Vagina (tissue), 2 donors: ENCODE results near the gene CDAN1. TPM values are rescaled to one million over a fixed set of nuclear protein-coding genes. Genes with fewer than 3 reads are reported as not detected.

Experiments
- DNase-seq, 2 donors: peaks; one replicate each; pipeline ENCODE4 v3.0.0-alpha.2; 2017; ENCODE audit errors: extremely low spot score in 2 of 2
- H3K27ac ChIP-seq: fragments of 200-600 bp; sonication (generic); one replicate; pipeline ENCODE4 v1.5.1; 2019
- H3K27me3 ChIP-seq: fragments of 200-600 bp; sonication (generic); one replicate; pipeline ENCODE4 v1.5.1; 2019
- H3K36me3 ChIP-seq, 2 donors: fragments of 200-600 bp; sonication (generic); one replicate each; pipeline ENCODE4 v1.5.1; 2017 to 2019
- H3K4me1 ChIP-seq: fragments of 200-600 bp; sonication (generic); one replicate; pipeline ENCODE4 v1.5.1; 2019
- H3K4me3 ChIP-seq, 2 donors: fragments of 200-600 bp; sonication (generic); 1 replicate in 1 of 2; 2 replicates in 1 of 2; pipeline ENCODE4 v1.5.1; 2016 to 2019
- H3K9me3 ChIP-seq: fragments of 200-600 bp; sonication (generic); one replicate; pipeline ENCODE4 v1.5.1; 2019
- POLR2A ChIP-seq, 2 donors: fragments of 450-650 bp; IDR thresholded peaks; one replicate each; pipeline ENCODE4 v1.6.1; 2017; ENCODE audit warnings: antibody characterized with exemption in 2 of 2, mild to moderate bottlenecking in 2 of 2, moderate library complexity in 2 of 2
- POLR2AphosphoS5 ChIP-seq, 2 donors: sonication (generic); formaldehyde crosslinking; IDR thresholded peaks; one replicate each; pipeline ENCODE4 v1.9.0; 2017; ENCODE audit warnings: antibody characterized with exemption in 2 of 2, mild to moderate bottlenecking in 2 of 2, low read depth in 1 of 2; ENCODE audit not compliant: insufficient read depth in 1 of 2
- intact Hi-C: fragments of 100-400 bp; cut with DNase I; formaldehyde crosslinking; loops from one replicate; pipeline ENCODE4 v1.15.1; 2023
- total RNA-seq: library from RNA; depleted of rRNA; stranded (reverse); fragments of >200 nt; gene quantifications from one replicate; pipeline ENCODE4 v1.2.3, GENCODE V29; 2016
- TF ChIP-seq, protein P1 (sequence below), 3 experiments: fragments of 450-650 bp in 2 of 3; fragments of 200-600 bp in 1 of 3; sonication (generic) in 1 of 3; IDR thresholded peaks; one replicate each; pipeline ENCODE4 v1.5.1; 2017 to 2019; ENCODE audit warnings: antibody characterized with exemption in 3 of 3, mild to moderate bottlenecking in 2 of 3, moderate library complexity in 2 of 3

CDAN1 gene
- total RNA-seq, 1 donor from 2014 or later: 10.3 TPM

DNA sequence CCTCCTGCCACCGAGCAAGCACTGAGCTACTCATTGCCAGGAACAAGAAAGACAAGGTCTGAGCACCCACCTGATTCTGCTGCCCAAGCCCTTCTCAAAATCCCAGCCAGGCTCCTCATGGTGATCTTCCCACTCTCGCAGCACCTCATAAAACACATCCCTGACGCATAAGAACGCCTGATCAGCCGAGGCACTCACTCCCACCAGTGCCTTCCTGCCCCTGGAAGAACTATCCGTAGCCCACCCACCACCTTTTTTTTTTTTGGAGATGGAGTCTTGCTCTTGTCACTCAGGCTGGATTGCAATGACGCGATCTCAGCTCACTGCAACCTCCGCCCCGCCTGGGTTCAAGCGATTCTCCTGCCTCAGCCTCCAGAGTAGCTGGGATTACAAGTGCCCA, 3.9 kb downstream of the CDAN1 start:
- Histone ChIP-seq H3K4me3 (no peak overlapping the region), H3K27me3 (no peaks in the 10 kb centered on the region), H3K9me3 (no peaks in the 10 kb centered on the region), H3K4me1 (peaks cover 22% of the 10 kb centered on the region), H3K36me3 (peaks cover 0 to 67% of the 10 kb centered on the region in 2 donors), H3K27ac (no peak overlapping the region)
- no peak for TF ChIP-seq POLR2AphosphoS5 (IDR thresholded peaks at IDR 0.05; ENCODE audit: insufficient read depth in 1 of 2, low read depth in 1 of 2)
- no peak for TF ChIP-seq POLR2A (IDR thresholded peaks at IDR 0.05)
- TF ChIP-seq, protein P1, sequence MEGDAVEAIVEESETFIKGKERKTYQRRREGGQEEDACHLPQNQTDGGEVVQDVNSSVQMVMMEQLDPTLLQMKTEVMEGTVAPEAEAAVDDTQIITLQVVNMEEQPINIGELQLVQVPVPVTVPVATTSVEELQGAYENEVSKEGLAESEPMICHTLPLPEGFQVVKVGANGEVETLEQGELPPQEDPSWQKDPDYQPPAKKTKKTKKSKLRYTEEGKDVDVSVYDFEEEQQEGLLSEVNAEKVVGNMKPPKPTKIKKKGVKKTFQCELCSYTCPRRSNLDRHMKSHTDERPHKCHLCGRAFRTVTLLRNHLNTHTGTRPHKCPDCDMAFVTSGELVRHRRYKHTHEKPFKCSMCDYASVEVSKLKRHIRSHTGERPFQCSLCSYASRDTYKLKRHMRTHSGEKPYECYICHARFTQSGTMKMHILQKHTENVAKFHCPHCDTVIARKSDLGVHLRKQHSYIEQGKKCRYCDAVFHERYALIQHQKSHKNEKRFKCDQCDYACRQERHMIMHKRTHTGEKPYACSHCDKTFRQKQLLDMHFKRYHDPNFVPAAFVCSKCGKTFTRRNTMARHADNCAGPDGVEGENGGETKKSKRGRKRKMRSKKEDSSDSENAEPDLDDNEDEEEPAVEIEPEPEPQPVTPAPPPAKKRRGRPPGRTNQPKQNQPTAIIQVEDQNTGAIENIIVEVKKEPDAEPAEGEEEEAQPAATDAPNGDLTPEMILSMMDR (IDR thresholded peaks at IDR 0.05): no peak
- intact Hi-C loops: no loop called here
- no peak for DNase-seq

DNA sequence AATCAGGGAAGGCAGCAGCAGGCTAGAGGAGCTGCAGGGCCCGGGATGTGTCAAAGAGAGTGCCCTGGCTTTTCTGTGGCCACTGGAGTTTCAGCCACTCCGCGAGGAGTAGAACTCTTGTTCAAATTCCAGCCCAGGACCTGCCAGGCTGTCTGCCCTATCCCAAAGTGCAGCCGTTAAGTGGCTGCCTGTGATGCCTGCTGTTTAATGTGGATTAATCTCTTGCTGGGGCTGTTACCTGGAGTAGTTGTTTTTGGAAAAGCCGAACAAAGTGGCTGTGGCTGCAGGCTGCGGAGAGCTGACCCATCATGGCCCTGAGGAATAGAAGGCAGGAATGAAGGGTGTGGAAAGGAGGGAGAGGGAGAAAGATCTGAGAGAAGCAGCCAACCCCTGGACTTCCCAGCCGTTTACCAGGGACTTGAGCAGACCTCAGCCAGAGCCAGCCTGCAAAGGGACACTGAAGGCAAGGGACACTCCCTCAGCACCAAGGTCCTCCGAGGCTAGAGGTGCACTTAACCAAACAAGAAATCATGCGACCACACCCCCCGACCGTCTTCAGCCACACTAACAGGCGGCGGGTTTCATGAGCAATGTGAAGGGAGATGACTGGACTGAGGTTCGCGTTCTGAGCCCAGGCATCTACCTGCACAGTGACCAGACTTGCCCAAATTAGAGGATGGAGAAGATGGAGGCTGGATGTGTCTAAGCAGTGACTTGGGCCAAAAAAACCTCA, 4.7 kb downstream of the CDAN1 start:
- peaks cover 0 to 74% of the 10 kb centered on the region in 2 donors for H3K36me3 ChIP-seq

DNA sequence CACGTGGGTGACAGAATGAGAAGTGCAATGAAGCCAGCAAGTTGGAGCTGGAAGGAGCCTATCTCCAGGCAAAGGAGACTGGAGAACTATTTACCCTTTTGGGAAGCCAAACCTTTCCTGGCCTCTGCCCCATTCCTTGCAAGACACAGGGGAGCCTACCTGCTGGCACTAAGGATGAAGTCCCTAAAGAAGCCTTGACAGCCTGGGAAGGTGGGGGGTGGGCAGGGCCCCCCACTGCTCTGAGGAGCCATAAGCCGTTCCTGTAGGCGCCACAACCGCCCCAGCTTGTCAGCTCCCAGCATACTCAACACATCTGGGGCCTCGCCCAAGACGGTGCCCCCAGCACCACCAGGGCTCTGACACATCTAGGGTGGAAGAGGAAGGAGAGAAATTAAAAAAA, 5.5 kb downstream of the CDAN1 start:
- Histone ChIP-seq H3K36me3 (peaks cover 0 to 76% of the 10 kb centered on the region in 2 donors), H3K27ac (no peak overlapping the region), H3K4me3 (no peak overlapping the region), H3K4me1 (peaks cover 16% of the 10 kb centered on the region), H3K9me3 (no peaks in the 10 kb centered on the region), H3K27me3 (no peaks in the 10 kb centered on the region)
- intact Hi-C loops: no loop called here
- TF ChIP-seq POLR2AphosphoS5 (IDR thresholded peaks at IDR 0.05; ENCODE audit: insufficient read depth in 1 of 2, low read depth in 1 of 2): no peak
- TF ChIP-seq, protein P1 (IDR thresholded peaks at IDR 0.05): no peak
- no peak for TF ChIP-seq POLR2A (IDR thresholded peaks at IDR 0.05)
- DNase-seq: no peak

More for the DNA sequence above, 4.7 kb downstream of the CDAN1 start:
- Histone ChIP-seq H3K27ac (no peak overlapping the region), H3K4me1 (peaks cover 18% of the 10 kb centered on the region), H3K4me3 (no peak overlapping the region), H3K9me3 (no peaks in the 10 kb centered on the region), H3K27me3 (no peaks in the 10 kb centered on the region)
- intact Hi-C loops: no loop called here
- TF ChIP-seq POLR2AphosphoS5 (IDR thresholded peaks at IDR 0.05; ENCODE audit: insufficient read depth in 1 of 2, low read depth in 1 of 2) (no peak), POLR2A (IDR thresholded peaks at IDR 0.05) (no peak)
- TF ChIP-seq, protein P1 (IDR thresholded peaks at IDR 0.05): no peak
- no peak for DNase-seq

DNA sequence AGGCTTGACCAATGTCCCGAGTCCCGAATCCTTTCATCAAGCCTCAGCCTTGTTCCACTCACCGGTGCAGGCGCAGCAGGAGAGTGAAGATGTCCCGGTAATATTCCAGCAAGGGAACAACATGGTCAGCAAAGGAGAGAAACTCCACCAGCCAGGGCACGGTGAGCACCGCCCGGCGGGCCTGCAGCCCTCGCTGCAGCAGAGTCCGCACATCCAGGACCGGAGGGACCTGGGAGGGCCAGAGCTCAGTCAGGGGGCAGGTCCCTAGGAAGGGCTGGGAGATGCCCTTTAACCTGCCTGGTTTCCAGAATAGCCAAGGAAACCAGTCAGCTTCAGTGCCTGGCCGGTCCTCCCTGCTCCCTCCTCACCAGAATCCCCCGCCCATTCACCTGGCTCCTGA, 6.4 kb downstream of the CDAN1 start:
- Histone ChIP-seq H3K4me3 (no peak overlapping the region), H3K36me3 (peaks cover 0 to 84% of the 10 kb centered on the region in 2 donors), H3K9me3 (no peaks in the 10 kb centered on the region), H3K4me1 (peaks cover 9% of the 10 kb centered on the region), H3K27me3 (no peaks in the 10 kb centered on the region), H3K27ac (no peak overlapping the region)
- TF ChIP-seq POLR2AphosphoS5 (IDR thresholded peaks at IDR 0.05; ENCODE audit: insufficient read depth in 1 of 2, low read depth in 1 of 2): no peak
- TF ChIP-seq POLR2A (IDR thresholded peaks at IDR 0.05): no peak
- TF ChIP-seq, protein P1 (IDR thresholded peaks at IDR 0.05): no peak
- intact Hi-C loops: no loop called here
- DNase-seq: no peak

DNA sequence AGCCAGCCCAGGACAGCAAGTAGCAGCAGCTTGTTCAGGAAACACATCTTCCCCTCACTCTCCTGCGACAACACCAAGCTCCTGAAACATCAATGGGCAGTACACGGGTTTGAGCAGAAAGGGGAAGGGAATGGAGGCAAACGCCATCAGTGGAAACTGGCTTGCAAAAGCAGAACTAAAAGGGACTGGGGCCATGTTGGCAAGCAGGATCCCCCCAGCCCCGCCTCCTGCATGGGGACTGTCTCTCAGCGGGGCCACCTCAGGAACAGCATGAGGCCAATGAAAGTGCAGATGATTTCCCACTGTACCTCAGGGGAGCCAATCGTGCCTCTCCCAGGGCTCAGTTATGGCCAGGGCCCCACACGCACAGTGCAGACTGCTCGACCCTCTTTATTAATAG, 6.8 kb downstream of the CDAN1 start:
- H3K4me1 ChIP-seq: peaks cover 5% of the 10 kb centered on the region
- no peak overlapping the region for H3K27ac ChIP-seq
- H3K36me3 ChIP-seq: peaks cover 0 to 84% of the 10 kb centered on the region in 2 donors
- no peak for DNase-seq
- intact Hi-C loops: no loop called here
- H3K9me3 ChIP-seq: no peaks in the 10 kb centered on the region
- H3K4me3 ChIP-seq: no peak overlapping the region
- no peaks in the 10 kb centered on the region for H3K27me3 ChIP-seq
- TF ChIP-seq, protein P1 (IDR thresholded peaks at IDR 0.05): no peak
- no peak for TF ChIP-seq POLR2A (IDR thresholded peaks at IDR 0.05)
- TF ChIP-seq POLR2AphosphoS5 (IDR thresholded peaks at IDR 0.05; ENCODE audit: insufficient read depth in 1 of 2, low read depth in 1 of 2): no peak
